HG02759 (cell line): ENCODE data around the gene JAZF1.

Source experiments
- ATAC-seq: cut with Tn5 transposase; IDR thresholded peaks from one replicate; pipeline ENCODE4 v1.9.1; 2021; ENCODE audit warnings: mild to moderate bottlenecking, moderate library complexity; ENCODE audit not compliant: unreplicated experiment

Gene JAZF1

GRCh38 chr7:28168393-28169158, 12.0 kb downstream of the JAZF1 start:
- no peak for ATAC-seq

DNA sequence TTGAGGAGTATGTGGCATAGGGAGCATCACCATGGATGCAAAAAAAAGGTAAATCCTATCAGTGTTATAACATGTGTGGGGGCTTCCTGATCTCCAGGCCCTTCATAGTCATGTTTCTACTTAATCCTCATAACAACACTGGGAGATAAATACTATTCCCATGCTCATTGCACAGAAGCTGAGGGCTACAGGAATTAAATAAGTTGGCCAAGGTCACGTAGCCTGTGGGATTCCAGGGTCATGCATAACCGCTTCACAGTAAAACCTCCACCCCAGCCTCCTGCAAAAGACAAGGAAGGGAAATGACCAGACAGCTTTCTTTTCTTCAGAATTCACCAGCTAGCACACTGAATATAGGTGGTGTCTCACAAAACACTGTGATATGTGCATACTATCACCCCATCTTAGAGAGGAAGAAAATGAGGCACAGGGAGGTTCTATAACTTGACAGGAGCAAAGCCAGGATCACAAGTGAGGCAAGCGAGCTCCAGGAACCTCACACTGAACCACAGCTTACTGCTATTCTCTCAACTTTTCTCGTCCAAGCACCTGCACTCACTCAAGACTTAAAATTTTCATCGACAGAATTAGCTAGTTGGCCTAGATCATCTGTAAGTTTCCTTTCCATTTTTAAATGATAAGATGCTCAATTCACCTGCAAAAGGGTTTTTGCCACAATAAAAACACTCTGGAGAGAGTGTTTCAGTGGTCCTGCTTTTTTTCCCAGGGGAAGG, 13.4 kb downstream of the JAZF1 start:
- no peak for ATAC-seq

GRCh38 chr7:28165961-28166955, 14.3 kb downstream of the JAZF1 start:
- ATAC-seq = no peak

GRCh38 chr7:28165261-28165660, 15.3 kb downstream of the JAZF1 start:
- no peak for ATAC-seq

DNA sequence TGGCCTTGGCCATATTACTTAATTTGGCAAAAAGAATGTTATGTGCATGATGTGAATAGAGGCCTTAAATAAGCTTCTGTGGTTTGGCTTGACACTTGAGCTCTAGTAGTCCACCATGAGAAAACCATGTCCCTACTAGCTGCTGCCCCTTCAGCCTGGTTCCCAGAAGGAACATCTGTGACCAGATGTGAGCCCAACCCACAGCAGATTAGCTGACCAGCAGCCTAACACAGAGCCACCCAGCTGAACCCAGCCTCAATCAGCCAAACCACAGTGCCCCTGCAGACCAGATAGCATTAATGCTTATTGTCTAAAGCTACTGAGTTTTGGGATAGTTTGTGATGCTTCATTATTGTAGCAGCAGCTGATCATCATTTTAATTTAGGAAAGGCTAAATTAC, 16.6 kb downstream of the JAZF1 start:
- ATAC-seq = no peak

- no peak for ATAC-seq
Measured at GRCh38 chr7:28161331-28161730, 19.3 kb downstream of the JAZF1 start.

DNA sequence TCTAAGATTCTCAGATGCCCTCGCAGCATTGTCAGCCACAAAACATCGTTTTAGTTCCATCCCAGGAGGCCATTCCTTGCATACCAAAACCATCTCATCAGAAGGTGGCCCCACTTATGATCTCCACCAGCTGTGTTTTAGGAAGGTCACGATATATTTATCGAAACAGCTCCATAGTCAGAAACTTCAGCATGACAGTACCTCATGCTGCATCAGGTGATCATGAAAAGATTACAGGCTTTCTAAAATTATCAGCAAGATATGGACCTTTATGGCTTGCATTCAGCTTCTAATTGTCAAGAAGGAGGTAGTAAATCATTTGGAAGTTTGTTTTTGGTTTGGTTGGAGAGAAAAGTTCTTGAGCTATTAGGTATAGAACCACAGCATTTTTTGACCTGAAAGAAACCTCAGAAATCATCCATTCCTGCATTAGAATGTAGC, 20.0 kb downstream of the JAZF1 start:
- no peak for ATAC-seq

GRCh38 chr7:28157831-28158416, 22.7 kb downstream of the JAZF1 start:
- no peak for ATAC-seq

DNA sequence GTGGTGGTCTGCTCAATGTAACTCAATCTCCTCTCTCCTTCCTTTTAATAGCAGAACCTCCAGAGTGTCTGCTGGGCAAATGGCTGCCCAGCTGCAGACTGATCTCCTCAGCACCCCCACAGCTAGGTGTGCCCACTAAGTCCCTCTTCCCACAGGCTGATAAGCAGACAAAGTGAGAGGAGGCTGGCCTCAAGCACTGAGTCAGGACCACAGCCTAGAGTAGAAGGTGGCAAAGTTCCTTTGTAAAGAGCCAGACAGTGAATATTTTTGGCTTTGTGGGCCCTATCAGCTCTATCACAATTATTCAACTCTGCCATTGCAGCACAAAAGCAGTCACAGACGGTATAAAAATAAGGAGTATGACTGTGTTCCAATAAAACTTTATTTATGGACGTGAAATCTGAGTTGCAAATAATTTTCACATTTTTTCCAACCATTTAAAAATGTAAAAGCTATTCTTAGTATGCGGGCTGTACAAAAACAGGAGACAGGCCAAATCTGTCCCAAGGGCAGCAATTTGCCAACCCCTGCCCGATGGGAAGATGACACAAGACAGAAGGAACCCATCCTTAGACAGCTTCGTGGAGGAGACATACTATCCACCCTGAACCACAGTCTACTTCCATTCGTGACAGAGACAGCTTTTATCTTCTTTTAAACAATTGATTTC, 23.4 kb downstream of the JAZF1 start:
- no peak for ATAC-seq

DNA sequence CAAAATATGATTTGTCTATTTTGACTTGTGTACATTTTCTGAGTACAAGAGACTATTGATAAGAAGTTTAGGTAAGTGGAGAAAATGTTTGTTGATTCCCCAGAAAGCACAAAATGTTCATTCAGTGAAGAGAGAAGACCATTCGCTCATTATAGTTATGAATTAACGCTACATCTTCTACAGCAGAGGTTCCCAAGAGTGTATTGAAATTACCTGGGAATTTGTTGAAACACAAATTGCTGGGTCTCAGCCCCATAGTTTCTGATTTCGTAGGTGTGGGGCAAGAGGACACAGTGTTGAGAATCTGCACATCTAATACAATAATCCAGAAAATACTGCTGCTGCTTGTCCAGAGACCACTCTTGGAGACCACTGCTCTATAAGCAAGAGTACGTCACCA, 24.2 kb downstream of the JAZF1 start:
- ATAC-seq = no peak

DNA sequence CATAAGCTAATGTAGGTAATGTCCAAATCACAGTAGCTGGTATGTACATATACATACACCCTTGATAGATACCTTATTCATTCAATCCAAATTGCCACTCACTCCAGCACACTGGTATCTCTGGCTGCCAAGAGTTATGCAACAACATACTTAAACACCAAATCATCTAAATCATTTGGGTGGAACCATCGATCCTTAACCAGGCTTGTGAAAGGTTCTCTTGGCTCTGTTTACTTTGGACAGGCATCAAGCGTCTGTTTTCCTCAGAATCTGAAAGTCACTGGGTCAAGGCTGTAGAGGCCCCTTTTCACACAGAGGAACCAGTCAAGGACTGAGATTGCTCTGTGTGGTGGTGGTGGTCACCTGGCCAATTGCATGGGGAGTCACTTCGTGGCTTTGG, 24.6 kb downstream of the JAZF1 start:
- no peak for ATAC-seq

- ATAC-seq = peak; percentile 81
Measured at GRCh38 chr7:28155019-28155660, 25.5 kb downstream of the JAZF1 start.

DNA sequence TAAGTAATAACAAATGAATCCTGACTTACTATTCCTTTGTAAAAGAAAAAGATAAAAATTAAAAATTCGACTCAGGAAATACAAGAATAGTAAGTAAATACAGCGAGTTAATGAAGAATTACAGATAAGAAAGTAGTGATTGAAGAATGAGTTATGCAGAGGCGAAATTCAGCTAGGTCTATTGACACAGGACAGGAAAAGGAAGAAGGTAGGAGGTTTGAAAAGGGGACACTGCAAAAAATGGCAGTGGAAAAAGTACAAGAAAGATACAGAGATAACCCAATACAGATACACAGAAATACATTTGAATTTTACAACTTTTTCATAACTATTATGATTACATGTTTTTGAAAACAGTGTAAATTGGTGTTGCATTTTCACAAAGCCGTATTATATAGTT, 28.0 kb downstream of the JAZF1 start:
- no peak for ATAC-seq

DNA sequence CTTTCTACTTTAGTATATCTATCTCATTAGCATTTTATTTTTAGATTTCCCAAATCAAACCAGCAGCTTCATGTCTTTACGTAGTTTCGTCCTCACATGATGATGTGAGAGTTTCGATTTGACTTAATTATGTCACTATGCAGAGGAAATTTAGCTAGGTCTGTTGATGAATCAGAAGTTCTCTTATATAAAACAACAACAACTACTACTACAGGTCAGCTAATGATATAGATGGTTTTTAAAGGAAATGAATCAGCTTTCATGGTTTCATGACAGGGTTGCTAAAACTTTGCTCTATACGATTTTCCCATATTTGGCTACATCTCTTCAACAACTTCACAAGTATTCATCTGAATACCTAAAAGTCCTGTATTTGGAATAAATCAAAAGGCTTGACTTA, 28.6 kb downstream of the JAZF1 start:
- ATAC-seq = no peak

DNA sequence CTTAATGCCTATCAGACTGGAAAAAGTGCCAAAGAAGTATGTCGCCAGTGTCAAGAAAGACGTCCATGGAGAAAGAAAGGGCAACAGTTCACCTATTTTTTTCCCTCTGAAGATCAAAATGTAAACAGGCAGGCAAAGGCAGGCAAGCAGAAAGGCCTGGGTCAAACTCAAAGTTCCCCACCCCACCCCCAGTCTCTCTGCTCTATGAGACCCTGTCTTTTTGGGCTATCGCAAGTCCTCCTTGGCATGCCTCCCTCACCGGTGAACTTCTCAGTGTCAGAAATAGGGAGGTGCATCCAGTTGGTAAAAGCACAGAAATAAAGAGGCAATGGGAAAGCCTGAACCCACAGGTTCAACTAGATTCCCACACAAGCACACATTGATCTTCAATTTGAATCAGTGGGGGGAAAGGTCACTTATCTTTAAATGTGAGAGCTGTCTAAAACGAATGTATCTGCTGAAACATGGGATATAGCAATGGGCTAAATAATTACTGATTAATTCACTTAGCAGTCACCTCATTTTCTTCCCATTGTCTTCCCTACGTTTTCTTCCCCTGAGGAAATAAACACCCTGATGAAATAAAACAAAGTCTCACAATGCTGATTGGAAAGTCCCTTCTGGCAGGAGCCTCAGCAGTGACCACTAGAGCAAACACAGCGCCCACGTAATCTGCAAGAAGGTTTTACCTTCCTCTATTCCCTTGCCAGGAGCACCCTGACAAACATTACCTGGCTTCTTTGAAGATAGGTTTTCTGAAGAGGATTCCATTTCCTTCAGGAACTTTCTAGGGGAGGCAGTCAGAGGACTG, 31.1 kb downstream of the JAZF1 start:
- peak; percentile 64 for ATAC-seq

- no peak for ATAC-seq
Measured at GRCh38 chr7:28145931-28146330, 34.7 kb downstream of the JAZF1 start.

DNA sequence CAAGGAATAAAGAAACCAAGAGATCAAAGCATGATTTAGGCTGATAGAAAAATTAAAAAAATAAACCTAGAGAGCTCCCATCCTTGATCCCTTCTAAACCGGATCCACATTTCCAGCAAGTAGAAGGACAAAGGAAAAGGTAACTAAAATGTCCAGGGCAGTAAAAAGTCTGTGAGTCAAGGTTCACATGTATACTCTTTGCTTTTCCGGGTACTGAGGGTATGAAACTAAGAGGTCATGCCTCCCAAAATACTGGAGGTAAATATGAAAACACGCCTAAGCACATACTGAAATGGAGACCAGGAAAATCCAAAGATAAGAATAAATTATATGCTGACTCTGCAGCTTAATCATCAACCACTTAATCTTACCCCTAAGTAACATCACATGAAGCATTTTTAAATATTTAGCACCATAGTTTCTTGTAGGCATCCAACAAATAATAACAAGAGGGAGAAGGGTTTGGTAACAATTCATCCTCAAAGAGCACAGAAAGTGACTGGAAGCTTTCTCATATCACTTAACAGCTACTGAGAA, 35.4 kb downstream of the JAZF1 start:
- no peak for ATAC-seq

DNA sequence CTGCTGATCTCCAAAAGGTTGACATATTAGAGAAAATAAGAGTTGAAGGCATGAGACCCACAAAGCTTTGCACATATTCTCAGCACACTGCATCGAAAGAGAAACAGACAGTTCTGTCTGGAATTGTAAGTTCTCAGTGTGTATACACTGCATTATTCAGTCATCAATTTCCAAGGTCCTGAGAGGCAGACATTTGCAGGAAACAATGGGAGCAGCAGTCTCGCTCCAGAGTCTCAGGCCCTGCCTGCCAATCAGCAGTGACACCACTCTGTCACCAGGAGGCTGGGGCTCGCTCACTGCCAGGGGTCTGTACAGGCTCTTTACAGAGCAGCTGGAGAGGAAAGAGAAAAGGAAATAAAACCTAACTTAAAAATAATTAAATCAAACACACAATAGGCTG, 36.3 kb downstream of the JAZF1 start:
- no peak for ATAC-seq

- ATAC-seq = no peak
Measured at GRCh38 chr7:28142650-28143049, 37.9 kb downstream of the JAZF1 start.
